Superior temporal gyrus (tissue), 1 donor: Measurements from ENCODE around the gene GPHA2.
"Not testable (repeated sequence)": the region's sequence is repeated elsewhere in the genome, so short reads cannot be mapped to it uniquely, and the experiment has no call there.

Source experiments
- DNase-seq: peaks from one replicate; pipeline ENCODE4 v3.0.0-alpha.2; 2016; ENCODE audit errors: extremely low spot score

The GPHA2 gene

GRCh38 chr11:64935359-64936081 lies at the start of gene GPHA2:
Gene GPHA2 (minus strand): TSS chr11:64935893. CDS start chr11:64935460, 433 bp downstream.
- DNase-seq: no peak

GRCh38 chr11:64983339-64983738 lies 47.6 kb upstream of the GPHA2 start:
- not testable (repeated sequence) for DNase-seq

- no peak for DNase-seq
Measured at GRCh38 chr11:64976651-64977050, 41.0 kb upstream of the GPHA2 start.

GRCh38 chr11:64974124-64974523 lies 38.4 kb upstream of the GPHA2 start:
- DNase-seq: no peak

GRCh38 chr11:64971421-64972233 lies 35.9 kb upstream of the GPHA2 start, which contains the start of gene MAJIN:
Gene MAJIN (minus strand): TSS chr11:64972108. CDS start chr11:64959405, 12,703 bp downstream.
- peak; percentile 61 for DNase-seq

- no peak for DNase-seq
Measured at GRCh38 chr11:64970731-64971151, 35.0 kb upstream of the GPHA2 start.

GRCh38 chr11:64969209-64969608 lies 33.5 kb upstream of the GPHA2 start:
- DNase-seq: peak; percentile 19

- DNase-seq: no peak
Measured at GRCh38 chr11:64967375-64967774, 31.7 kb upstream of the GPHA2 start.

- no peak for DNase-seq
Measured at GRCh38 chr11:64963072-64963631, 27.5 kb upstream of the GPHA2 start.

- DNase-seq: no peak
Measured at GRCh38 chr11:64960719-64961118, 25.0 kb upstream of the GPHA2 start.

GRCh38 chr11:64959498-64959897 lies 23.8 kb upstream of the GPHA2 start:
- no peak for DNase-seq

GRCh38 chr11:64954201-64954600 lies 18.5 kb upstream of the GPHA2 start:
- no peak for DNase-seq

- no peak for DNase-seq
Measured at GRCh38 chr11:64951529-64951928, 15.8 kb upstream of the GPHA2 start.

GRCh38 chr11:64947208-64947814 lies 11.6 kb upstream of the GPHA2 start:
- no peak for DNase-seq

- no peak for DNase-seq
Measured at GRCh38 chr11:64936539-64936938, 846 bp upstream of the GPHA2 start.

- DNase-seq: no peak
Measured at GRCh38 chr11:64934682-64935358, 873 bp downstream of the GPHA2 start.

GRCh38 chr11:64933935-64934681 lies 1.6 kb downstream of the GPHA2 start:
- no peak for DNase-seq

- no peak for DNase-seq
Measured at GRCh38 chr11:64933213-64933934, 2.3 kb downstream of the GPHA2 start.

GRCh38 chr11:64932324-64932723 lies 3.4 kb downstream of the GPHA2 start:
- no peak for DNase-seq

GRCh38 chr11:64931290-64931689 lies 4.4 kb downstream of the GPHA2 start:
- no peak for DNase-seq
